ENCODE results near the gene TGFBR3.

The TGFBR3 gene

DNA sequence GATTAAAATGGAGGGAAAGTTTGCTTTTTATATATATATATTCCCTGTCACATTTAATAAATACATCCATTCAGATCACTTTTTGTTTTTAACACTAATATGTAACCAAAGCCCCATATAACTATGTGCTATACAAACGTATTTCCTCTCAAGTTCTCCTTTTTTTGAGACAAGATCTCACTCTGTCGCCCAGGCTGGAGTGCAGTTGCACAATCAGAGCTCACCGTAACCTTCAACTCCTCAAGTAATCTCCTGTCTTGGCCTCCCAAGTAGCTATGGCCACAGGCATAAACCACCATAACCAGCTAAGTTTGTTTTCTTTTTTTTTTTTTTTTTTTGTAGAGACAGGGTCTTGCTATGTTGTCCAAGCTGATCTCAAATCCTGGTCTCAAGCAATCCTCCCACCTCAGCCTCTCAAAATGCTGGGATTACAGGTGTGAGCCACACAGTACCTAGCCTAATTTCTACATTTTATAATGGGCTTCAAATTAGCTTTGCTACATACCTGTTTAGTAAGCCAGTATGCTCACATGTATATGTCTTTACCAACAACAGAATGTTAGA, 120.0 kb downstream of the TGFBR3 start:
- H3K4me3 ChIP-seq (ENCODE audit: low read depth, low read length), result no peak overlapping the region
- no peak for DNase-seq (ENCODE audit: low read depth)
- TF ChIP-seq, protein P1, sequence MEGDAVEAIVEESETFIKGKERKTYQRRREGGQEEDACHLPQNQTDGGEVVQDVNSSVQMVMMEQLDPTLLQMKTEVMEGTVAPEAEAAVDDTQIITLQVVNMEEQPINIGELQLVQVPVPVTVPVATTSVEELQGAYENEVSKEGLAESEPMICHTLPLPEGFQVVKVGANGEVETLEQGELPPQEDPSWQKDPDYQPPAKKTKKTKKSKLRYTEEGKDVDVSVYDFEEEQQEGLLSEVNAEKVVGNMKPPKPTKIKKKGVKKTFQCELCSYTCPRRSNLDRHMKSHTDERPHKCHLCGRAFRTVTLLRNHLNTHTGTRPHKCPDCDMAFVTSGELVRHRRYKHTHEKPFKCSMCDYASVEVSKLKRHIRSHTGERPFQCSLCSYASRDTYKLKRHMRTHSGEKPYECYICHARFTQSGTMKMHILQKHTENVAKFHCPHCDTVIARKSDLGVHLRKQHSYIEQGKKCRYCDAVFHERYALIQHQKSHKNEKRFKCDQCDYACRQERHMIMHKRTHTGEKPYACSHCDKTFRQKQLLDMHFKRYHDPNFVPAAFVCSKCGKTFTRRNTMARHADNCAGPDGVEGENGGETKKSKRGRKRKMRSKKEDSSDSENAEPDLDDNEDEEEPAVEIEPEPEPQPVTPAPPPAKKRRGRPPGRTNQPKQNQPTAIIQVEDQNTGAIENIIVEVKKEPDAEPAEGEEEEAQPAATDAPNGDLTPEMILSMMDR (IDR thresholded peaks at IDR 0.05; ENCODE audit: control insufficient read depth, extremely low read depth, insufficient read depth), result no peak

DNA sequence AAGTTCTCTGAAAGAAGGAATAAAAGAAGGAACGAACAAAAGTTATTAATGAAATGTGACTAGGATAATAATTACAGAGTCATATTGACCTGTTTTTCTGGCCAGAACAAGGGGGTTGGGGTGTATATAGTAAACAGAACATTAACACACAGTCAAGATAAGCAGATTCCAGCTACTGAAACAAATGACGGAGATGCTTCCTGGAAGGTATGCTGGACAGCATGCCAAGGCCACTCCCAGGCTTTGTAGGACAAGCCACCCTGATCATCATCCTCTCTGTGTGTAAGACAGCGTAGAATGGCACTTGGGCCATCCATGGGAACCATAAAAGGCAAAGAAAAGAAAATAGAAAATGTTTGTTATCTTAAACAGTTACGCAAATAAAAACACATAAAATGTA, 120.7 kb downstream of the TGFBR3 start:
- TF ChIP-seq, protein P1 (IDR thresholded peaks at IDR 0.05; ENCODE audit: control insufficient read depth, extremely low read depth, insufficient read depth), result no peak
- DNase-seq (ENCODE audit: low read depth), result peak; percentile 62
- H3K4me3 ChIP-seq (ENCODE audit: low read depth, low read length), result no peak overlapping the region

DNA sequence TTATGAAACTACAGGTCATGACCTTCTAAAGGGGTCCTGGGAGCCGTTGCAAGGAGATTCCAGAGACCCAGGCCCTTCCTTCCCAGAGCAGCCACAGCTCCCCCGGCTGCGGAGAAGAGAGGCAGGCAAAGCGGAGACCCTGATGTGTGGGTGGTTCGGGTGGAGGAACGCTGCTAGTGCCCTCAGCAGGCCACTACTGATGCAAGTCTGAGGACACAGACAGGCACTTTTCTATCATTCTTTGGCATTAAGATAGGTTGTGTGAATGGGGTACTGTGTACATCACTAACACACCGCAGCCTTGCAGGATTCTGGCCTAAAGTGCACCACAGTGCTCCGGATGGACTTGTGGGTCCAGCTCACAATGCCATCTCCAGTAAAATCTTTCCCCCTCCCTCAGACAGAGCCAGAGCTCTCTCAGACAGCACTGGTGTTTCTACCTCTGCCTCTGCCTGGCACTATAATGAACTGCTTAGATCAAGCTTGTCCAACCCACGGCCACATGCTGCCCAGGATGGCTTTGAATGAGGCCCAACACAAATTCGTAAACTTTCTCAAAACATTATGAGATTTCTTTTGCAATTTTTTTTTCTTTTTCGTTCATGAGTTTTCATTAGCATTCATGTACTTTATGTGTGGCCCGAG, 121.4 kb downstream of the TGFBR3 start:
- TF ChIP-seq, protein P1 (IDR thresholded peaks at IDR 0.05; ENCODE audit: control insufficient read depth, extremely low read depth, insufficient read depth), result no peak
- H3K4me3 ChIP-seq (ENCODE audit: low read depth, low read length), result no peak overlapping the region
- no peak for DNase-seq (ENCODE audit: low read depth)

DNA sequence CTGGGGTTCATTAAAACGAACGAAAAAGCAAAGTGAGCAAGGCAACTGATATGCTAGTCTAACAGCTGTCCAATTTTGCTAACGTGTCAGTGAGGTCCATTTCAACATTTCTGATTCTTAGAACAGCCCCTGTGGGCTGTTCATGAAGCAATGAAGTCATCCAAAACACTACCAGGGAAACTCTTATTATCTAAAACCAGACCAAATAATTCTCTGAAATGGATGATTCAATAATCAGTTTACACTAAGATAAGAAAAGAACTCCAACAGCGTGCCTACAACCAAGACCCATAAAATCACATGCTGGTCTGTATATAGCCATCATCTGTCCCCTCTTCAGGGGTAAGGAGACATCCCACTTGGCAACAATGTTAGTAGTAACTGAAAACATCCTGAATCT, 122.7 kb downstream of the TGFBR3 start:
- DNase-seq (ENCODE audit: low read depth), result no peak
- TF ChIP-seq, protein P1 (IDR thresholded peaks at IDR 0.05; ENCODE audit: control insufficient read depth, extremely low read depth, insufficient read depth), result no peak
- H3K4me3 ChIP-seq (ENCODE audit: low read depth, low read length), result no peak overlapping the region

DNA sequence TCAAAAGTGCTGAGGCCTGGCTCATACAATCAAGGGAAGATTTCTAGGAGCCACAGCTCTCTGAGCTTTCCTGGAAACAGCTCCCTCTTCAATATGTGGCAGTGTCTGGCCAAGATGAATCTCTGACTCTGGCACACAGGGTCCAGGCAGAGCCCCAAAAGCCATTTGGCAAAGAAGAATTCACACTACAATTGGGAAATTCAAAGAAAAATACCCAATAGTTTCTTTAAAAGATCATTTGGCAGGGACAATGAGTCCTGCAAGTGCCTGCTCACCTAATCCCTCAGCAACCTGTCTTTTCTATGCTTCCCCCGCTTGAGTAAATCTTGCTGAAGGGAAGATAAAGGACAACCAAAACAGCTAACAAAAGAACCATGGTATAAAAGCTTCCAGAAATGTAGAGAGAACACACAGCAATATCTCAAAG, 124.6 kb downstream of the TGFBR3 start:
- TF ChIP-seq, protein P1 (IDR thresholded peaks at IDR 0.05; ENCODE audit: control insufficient read depth, extremely low read depth, insufficient read depth), result no peak
- H3K4me3 ChIP-seq (ENCODE audit: low read depth, low read length), result no peak overlapping the region
- no peak for DNase-seq (ENCODE audit: low read depth)

DNA sequence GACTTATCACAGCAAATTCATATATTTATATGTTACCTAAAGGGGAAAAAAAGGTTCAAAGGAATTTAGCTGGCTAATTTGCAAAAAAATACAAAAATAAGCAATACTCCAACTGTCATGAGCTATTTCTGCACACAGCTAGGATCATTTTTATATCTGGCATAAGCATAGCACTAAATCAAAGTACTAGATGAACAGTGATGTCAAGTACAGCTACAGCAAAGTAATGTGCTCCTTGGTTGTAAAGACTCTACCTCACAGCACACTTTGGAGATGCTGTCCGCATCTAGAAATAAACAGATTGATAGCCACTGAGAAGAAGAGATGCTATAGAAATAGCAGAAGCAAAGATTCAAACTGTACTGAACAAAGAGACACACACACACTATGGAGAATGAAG, 125.4 kb downstream of the TGFBR3 start:
- H3K4me3 ChIP-seq (ENCODE audit: low read depth, low read length), result no peak overlapping the region
- TF ChIP-seq, protein P1 (IDR thresholded peaks at IDR 0.05; ENCODE audit: control insufficient read depth, extremely low read depth, insufficient read depth), result no peak
- DNase-seq (ENCODE audit: low read depth), result no peak

DNA sequence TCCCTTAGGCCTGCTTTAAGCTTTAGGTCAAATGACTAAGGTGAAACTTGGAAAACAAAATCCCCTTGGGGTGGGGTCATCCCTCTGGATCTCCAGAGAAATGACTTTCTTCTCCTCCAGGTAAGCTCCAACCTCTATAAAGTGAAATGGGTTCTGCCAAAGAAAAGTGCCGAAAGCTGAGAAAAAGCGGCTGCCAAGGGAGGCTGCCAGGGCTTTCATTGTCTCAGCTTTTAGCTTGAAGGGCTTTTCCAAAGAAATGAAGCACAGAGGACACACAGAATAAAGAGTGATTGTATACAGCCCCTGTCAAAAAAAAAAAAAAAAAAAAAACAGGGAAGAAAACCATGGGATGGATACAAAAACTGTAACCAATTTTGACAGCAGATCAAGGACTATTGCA, 126.9 kb downstream of the TGFBR3 start:
- DNase-seq (ENCODE audit: low read depth), result no peak
- H3K4me3 ChIP-seq (ENCODE audit: low read depth, low read length), result no peak overlapping the region
- TF ChIP-seq, protein P1 (IDR thresholded peaks at IDR 0.05; ENCODE audit: control insufficient read depth, extremely low read depth, insufficient read depth), result no peak

Measured in LNCaP clone FGC (cell line).